Nephron (organoid): ENCODE measurements around the gene HPDL.
A peak's percentile ranks its signal among the peaks of the same experiment; 100 is the strongest.

Experiments used
- H3K27ac Mint-ChIP-seq, 3 experiments: 2 replicates each; pipeline ENCODE4 v1.8.0; 2020; ENCODE audit warnings: mixed read lengths in 3 of 3, mild to moderate bottlenecking in 2 of 3, moderate library complexity in 1 of 3
- H3K27me3 Mint-ChIP-seq: 2 replicates; pipeline ENCODE4 v1.8.0; 2021; ENCODE audit warnings: low read depth, mild to moderate bottlenecking, moderate library complexity, mixed read lengths
- H3K36me3 Mint-ChIP-seq: 2 replicates; pipeline ENCODE4 v1.8.0; 2020; ENCODE audit warnings: low read depth, mixed read lengths
- H3K4me1 Mint-ChIP-seq: 2 replicates; pipeline ENCODE4 v1.8.0; 2020; ENCODE audit warnings: mixed read lengths
- H3K4me3 Mint-ChIP-seq, 3 experiments: 2 replicates each; pipeline ENCODE4 v1.8.0; 2020; ENCODE audit warnings: mild to moderate bottlenecking in 3 of 3, mixed read lengths in 3 of 3, moderate library complexity in 2 of 3
- H3K9me3 Mint-ChIP-seq: 2 replicates; pipeline ENCODE4 v1.8.0; 2020; ENCODE audit warnings: mixed read lengths
- CTCF ChIP-seq, 3 experiments: fragments of 200-600 bp; sonication (generic); IDR thresholded peaks; one replicate each; pipeline ENCODE4 v1.5.0; 2021; ENCODE audit warnings: antibody characterized with exemption in 3 of 3; ENCODE audit not compliant: unreplicated experiment in 3 of 3

Gene HPDL

GRCh38 chr1:45335855-45336324 is 9.2 kb downstream of the HPDL start:
- Mint-ChIP-seq H3K4me3 (no peak overlapping the region), H3K9me3 (no peaks in the 10 kb centered on the region), H3K27ac (peak overlapping the region; percentile 1 to 83 (median 27)), H3K27me3 (no peaks in the 10 kb centered on the region), H3K36me3 (peaks cover 4% of the 10 kb centered on the region), H3K4me1 (peaks cover 22% of the 10 kb centered on the region)
- TF ChIP-seq CTCF (IDR thresholded peaks at IDR 0.05; ENCODE audit: unreplicated experiment in 3 of 3): no peak

- peak overlapping the region; percentile 92 to 98 (median 98) for H3K4me3 Mint-ChIP-seq
- peaks cover 28% of the 10 kb centered on the region for H3K4me1 Mint-ChIP-seq
- H3K9me3 Mint-ChIP-seq: no peaks in the 10 kb centered on the region
- no peaks in the 10 kb centered on the region for H3K27me3 Mint-ChIP-seq
- H3K36me3 Mint-ChIP-seq: peaks cover 13% of the 10 kb centered on the region
- TF ChIP-seq CTCF (IDR thresholded peaks at IDR 0.05; ENCODE audit: unreplicated experiment in 3 of 3): no peak
- peak overlapping the region in 2 of 3 experiments; percentile 7 to 95 for H3K27ac Mint-ChIP-seq
Observed at GRCh38 chr1:45337630-45338325, 11.1 kb downstream of the HPDL start.

- H3K27ac Mint-ChIP-seq: peak within 1 kb of the TSS; percentile 95 to 99 (median 98)
- TF ChIP-seq CTCF (IDR thresholded peaks at IDR 0.05; ENCODE audit: unreplicated experiment in 3 of 3): no peak
- peaks cover 28% of the 10 kb centered on the region for H3K4me1 Mint-ChIP-seq
- H3K4me3 Mint-ChIP-seq: peak within 1 kb of the TSS; percentile 92 to 98 (median 98)
- H3K27me3 Mint-ChIP-seq: no peaks in the 10 kb centered on the region
- no peaks in the 10 kb centered on the region for H3K9me3 Mint-ChIP-seq
- H3K36me3 Mint-ChIP-seq: peaks cover 28% of the 10 kb centered on the region
Observed at GRCh38 chr1:45339789-45340558, 13.3 kb downstream of the HPDL start, which contains the start of the genes MUTYH and TOE1. MUTYH (minus strand) TSS chr1:45340440; CDS start chr1:45334505, 5,935 bp downstream. TOE1 (plus strand) TSS chr1:45340170; CDS start chr1:45340253, 83 bp downstream.

GRCh38 chr1:45340816-45341466 is 14.2 kb downstream of the HPDL start:
- H3K4me1 Mint-ChIP-seq: peaks cover 25% of the 10 kb centered on the region
- peak overlapping the region; percentile 92 to 98 (median 98) for H3K4me3 Mint-ChIP-seq
- H3K36me3 Mint-ChIP-seq: peaks cover 36% of the 10 kb centered on the region
- no peak for TF ChIP-seq CTCF (IDR thresholded peaks at IDR 0.05; ENCODE audit: unreplicated experiment in 3 of 3)
- no peaks in the 10 kb centered on the region for H3K9me3 Mint-ChIP-seq
- no peaks in the 10 kb centered on the region for H3K27me3 Mint-ChIP-seq
- H3K27ac Mint-ChIP-seq: peak overlapping the region; percentile 95 to 99 (median 98)

- no peak for TF ChIP-seq CTCF (IDR thresholded peaks at IDR 0.05; ENCODE audit: unreplicated experiment in 3 of 3)
- H3K4me1 Mint-ChIP-seq: peaks cover 28% of the 10 kb centered on the region
- H3K4me3 Mint-ChIP-seq: no peak overlapping the region
- peaks cover 4% of the 10 kb centered on the region for H3K27me3 Mint-ChIP-seq
- peaks cover 40% of the 10 kb centered on the region for H3K36me3 Mint-ChIP-seq
- no peak overlapping the region for H3K27ac Mint-ChIP-seq
- H3K9me3 Mint-ChIP-seq: no peaks in the 10 kb centered on the region
Observed at GRCh38 chr1:45344499-45344898, 17.8 kb downstream of the HPDL start.
